HG02885 (cell line): ENCODE data around the gene RAE1.
A peak's percentile ranks its signal among the peaks of the same experiment; 100 is the strongest.

Experiments
- ATAC-seq: cut with Tn5 transposase; IDR thresholded peaks from one replicate; pipeline ENCODE4 v1.9.1; 2021; ENCODE audit warnings: mild to moderate bottlenecking; ENCODE audit not compliant: unreplicated experiment, poor library complexity

Gene RAE1

DNA sequence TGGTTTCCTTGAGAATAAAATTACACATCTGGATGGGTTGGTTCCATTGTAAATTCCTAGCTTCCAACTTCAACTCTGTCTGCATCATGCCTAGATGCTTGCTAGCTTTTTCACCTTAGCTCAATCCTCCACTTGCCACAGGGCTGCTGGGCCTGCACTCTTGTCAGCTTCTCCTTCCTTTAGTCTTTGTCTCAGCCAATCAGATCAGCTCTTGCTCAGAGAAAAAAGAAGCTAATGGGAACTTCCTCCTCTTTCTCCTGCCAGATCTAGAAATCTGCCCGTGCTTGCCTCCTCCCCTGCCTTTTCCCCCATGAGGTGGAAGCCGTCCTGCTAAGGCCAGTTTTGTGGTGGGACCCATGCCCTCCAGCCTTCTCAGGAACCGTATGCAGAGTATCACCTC lies 18.5 kb downstream of the RAE1 start:
- ATAC-seq: no peak

DNA sequence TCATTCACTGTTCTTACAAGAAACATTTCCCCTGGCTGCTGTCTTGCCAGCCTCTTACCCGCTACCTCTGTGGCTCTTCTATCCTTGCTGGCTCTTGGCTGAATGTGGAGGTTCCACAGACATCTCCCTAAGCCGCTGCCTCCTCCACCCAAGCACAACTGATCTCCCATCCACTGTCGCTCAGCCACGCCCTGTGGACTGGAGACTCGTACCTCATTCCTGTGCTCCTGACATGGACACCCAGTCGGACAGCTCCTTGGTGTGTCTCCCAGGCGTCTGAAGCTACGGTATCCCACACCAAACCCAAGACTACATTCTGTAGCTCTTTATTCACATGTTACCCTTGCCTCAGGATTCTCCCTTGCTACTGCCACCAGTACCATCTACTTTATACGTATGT lies 19.3 kb downstream of the RAE1 start:
- no peak for ATAC-seq

DNA sequence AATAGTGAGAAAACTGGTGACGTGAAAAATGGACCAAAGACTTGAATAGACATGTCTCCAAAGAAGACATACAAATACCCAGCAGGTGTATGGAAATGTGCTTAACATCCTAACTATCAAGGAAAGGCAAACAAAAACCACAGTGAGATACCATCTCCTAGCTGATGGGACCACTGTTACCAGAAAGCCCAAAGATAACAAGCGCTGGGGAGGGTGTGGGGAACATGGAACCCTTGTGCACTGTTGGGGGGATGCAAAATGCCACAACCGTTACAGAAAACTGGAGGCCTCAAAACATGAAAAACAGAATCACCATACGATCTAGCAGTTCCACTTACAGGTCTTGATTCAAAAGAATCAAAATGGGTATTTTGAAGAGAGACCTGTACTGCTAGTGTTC lies 20.3 kb downstream of the RAE1 start:
- no peak for ATAC-seq

GRCh38 chr20:57372157-57372556 lies 21.1 kb downstream of the RAE1 start:
- no peak for ATAC-seq

GRCh38 chr20:57372581-57373350 lies 21.7 kb downstream of the RAE1 start:
- ATAC-seq: no peak

DNA sequence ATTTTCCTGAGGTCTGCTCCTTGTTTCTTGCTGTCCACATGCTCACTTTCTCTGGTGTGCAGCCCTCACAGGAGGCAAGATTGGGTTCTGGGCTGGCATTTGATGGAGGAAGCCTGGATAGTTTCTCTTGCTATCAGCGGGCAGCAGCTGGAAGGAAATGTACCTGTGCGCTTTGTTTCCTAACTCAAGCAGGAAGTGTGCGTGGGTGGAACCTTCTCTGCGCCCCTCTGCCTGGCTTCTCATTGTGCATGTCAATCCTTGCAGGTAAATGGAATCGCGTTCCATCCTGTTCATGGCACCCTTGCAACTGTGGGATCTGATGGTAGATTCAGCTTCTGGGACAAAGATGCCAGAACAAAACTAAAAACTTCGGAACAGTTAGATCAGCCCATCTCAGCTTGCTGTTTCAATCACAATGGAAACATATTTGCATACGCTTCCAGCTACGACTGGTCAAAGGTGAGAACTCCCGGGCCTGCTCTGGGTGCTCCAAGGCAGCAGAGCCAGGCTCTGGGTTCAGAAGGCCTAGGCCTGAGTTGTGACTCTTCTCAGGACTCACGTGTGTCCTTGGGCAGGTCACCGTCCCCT lies 23.4 kb downstream of the RAE1 start:
- ATAC-seq: no peak

DNA sequence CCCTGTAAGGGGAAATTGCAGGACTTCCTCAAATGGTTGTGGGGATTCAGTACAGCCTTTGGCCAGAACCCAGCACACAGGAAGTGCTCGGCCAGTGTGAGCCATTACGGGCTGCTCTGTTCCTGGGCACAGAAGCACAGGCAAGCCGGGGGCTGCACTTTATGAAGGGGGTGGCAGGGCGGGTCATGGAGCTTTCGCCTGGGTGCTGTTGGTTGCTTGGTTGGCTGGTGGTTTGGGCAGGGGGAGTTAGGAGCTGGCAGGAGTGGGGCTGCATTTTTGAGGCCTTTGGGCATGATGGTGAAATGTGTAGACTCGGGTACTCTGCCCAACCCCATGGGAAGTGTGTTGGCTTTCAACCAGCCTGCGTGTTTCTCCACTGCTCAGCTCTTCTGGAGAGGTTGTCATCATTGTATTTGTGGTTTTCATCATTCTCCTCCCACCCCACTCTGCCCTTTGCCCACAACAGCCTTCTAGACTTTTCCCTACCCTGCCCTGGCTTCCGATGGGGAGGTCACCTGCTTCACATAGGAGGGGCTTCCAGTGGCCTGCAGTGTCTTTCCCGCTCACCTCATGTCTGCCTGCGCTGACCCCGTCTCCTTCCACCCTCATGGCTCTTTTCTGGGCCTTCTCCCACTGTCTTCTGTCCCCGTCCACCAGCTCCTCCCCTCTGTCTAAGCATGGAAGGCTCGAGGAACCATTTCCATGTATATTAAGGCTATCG lies 24.0 kb downstream of the RAE1 start:
- ATAC-seq: no peak

DNA sequence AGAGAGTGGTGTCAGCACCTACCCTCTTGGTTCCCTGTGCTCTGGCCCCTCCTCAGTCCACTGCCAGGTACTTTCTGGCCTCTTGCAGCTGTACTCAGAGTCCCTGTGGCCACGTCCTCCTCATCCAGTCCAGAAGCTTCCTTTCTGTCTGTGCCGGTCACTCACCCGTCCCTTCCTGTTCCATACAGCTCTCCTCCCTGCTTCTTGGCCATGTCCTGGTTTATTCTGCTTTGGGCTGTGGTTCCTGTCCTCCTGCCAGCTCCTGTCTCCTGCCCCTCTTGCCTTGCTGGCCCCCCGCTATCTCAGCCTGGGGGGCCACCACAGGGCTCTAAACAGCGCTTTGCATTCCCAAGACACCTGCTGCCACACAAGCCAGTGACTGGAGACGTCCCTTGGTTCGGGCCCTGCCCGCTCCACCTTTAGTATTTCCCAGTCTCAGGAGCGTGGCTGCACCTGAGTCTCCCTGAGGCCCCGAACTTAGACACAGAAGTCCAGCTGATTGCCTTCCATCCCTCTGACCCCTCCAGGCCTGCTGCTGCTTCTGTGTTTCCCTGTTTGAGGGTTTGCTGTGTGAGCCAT lies 24.7 kb downstream of the RAE1 start:
- no peak for ATAC-seq

GRCh38 chr20:57377350-57377749 lies 26.3 kb downstream of the RAE1 start:
- ATAC-seq: no peak

GRCh38 chr20:57378107-57378506 lies 27.1 kb downstream of the RAE1 start:
- no peak for ATAC-seq

GRCh38 chr20:57378646-57379262 lies 27.7 kb downstream of the RAE1 start:
- no peak for ATAC-seq

DNA sequence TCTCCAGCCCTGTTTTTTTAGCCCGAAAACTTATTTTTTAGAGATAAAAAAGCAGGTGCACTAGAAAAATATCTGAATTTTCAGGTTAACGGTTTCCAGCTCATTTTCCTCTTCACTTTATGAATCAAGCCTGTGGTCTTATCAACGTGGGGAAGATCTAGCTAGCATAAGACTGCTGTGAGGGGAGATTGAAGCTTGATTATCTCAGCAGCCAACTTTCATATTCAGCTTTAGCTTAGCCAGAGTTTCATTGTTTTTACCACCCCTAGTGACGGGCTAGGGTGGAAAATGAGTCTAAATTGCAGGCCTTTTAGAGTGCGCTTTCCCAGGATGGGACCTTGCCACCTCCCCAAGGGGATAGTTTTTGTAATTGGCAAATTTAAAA lies 28.2 kb downstream of the RAE1 start:
- ATAC-seq: no peak

DNA sequence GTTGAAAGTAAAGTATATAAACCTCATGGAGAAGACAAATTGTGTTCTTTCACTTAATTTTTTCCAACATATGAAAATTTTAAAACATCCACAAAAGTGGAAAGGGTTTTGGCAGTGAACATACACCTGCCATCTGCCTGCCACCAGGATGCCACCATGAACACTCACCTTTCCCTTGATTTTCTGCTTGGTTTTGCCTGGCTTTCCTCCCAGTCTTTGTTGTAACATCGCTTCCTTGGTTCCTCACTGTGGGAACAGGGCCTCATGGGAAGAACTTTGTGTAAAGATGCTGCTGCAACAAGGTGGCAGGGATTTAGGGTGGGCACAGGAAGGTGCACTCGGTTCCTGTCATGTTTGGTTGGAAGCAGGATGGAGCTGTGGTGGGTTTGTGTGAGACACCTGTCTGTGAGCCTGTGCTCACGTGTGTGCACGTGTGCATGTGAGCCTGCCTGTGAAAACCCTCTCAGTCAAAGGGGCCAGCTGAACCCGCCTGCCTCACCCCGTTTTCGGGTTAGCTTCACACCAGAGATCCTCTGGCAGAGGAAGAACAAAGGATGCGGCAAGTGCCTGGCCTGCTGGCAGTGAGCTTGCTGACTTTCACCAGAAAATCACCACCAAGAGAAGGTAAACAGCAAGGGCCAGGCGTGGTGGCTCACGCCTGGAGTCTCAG lies 29.2 kb downstream of the RAE1 start:
- no peak for ATAC-seq

- peak; percentile 59 for ATAC-seq
These were observed 30.8 kb downstream of the RAE1 start for GRCh38 chr20:57381596-57382503.

DNA sequence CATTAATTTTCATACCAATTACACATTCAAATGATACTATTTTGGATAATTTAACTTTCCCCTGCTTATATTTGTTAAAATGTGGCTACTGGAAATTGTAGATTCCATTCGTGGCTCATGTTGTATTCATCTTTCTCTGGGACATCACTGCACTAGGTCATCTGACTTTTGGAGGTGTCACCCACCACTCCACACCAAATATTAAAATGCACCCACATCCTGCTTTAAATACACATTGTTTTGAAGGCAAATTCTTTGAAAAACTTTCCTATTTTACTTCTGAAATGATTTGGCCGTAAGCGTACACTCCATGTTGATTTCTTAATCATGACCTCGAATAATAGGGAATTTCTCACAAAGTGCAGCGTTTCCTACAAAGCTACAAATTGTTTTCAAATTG lies 31.5 kb downstream of the RAE1 start:
- ATAC-seq: no peak

DNA sequence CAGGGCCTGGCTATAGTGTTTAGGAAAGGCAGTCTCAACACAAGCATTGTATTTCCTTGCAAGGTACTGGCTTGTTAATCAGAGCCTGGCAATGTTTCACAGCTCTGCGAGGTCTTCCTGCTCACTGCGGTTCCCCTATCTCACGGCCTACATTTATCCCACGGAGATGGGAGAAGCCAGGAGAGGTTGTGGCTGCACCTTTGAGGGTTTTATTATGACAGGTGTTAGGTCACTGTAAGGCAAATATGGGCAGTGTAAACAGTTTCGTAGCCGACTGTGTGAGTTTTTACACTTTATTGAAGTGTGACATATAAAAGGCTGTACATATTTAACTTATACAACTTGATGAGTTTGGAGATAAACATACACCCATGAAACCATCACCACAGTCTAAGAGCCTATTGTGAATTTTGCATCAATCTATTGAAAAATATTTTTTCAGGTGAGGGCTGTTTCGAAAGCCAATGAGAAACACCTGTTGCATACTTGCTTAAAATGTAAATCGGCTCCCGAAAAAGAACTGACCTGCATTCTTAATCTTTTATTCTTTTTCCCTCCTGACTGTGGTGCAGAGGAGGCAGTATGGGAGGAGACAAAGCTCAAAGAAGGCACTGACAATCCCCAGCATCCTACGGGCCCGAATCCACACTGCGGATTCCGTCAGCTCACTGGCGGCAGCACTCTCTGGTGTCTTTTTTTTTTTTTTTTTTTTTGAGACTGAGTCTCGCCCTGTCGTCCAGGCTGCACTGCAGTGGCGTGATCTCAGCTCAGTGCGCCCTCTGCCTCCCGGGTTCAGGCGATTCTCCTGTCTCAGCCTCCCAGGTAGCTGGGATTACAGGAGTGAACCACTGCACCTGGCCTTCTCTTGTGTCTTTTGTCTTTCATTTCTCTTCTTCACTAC lies 32.6 kb downstream of the RAE1 start:
- no peak for ATAC-seq

- ATAC-seq: no peak
These were observed 33.4 kb downstream of the RAE1 start for GRCh38 chr20:57384486-57384885.
